ENCODE results near the gene CHIC2. TPM values are rescaled to one million over a fixed set of nuclear protein-coding genes. Genes with fewer than 3 reads are reported as not detected.

Gene CHIC2
- total RNA-seq, 1 experiment from 2014 or later, result 52.3 TPM

GRCh38 chr4:54061067-54061466, 3.3 kb downstream of the CHIC2 start:
- POLR2A ChIA-PET (ENCODE audit: unreplicated experiment), result no interaction called here
- peaks cover 47% of the 10 kb centered on the region for H4K20me1 ChIP-seq (ENCODE audit: low read length)
- no TSS peak for BruUV-seq (replicated peaks)

DNA sequence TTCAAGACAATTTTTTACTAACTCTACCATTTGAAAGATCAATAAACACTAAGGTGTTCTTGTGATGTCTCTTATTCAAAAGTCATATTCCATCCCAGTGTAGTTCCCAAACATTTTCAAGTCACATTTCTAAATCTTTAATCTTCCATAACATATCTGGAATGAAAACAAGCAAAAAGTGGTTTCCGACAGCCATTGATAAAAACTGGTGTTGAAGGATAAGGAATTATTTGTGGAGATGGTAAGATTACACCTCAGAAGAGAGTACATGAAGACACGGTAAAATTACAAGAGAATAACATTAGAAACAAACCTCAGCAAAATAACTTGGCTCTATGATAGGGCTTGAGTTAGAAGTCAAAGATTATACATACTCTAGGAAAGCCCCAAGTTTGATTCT, 4.3 kb downstream of the CHIC2 start:
- Histone ChIP-seq H3K36me3 (ENCODE audit: low read depth, low read length) (no peaks in the 10 kb centered on the region), H3K9me2 (replicated peaks; ENCODE audit: low read length) (no peaks in the 10 kb centered on the region), H3K4me3 (ENCODE audit: low read length) (peak overlapping the region; percentile 6; the same call in 1 of the 2 replicates), H2AFZ (ENCODE audit: low read length) (no peak overlapping the region), H3K4me1 (ENCODE audit: insufficient read depth, low read length) (peaks cover 36% of the 10 kb centered on the region), H3K79me2 (ENCODE audit: low read length) (peaks cover 92% of the 10 kb centered on the region), H3K9ac (ENCODE audit: low read length) (no peak overlapping the region), H4K20me1 (ENCODE audit: low read length) (peaks cover 47% of the 10 kb centered on the region), H3K9me3 (ENCODE audit: low read length) (no peaks in the 10 kb centered on the region), H3K4me2 (ENCODE audit: low read length) (peak overlapping the region; percentile 89), H3F3A (ENCODE audit: low read length, unreplicated experiment) (no peaks in the 10 kb centered on the region), H3K27ac (ENCODE audit: low read length) (no peak overlapping the region), H3K27me3 (ENCODE audit: low read length) (no peaks in the 10 kb centered on the region)
- intact Hi-C loops (cut with micrococcal nuclease), result loop anchor here (5.0 to 10.0 kb wide), 5 partner anchors 53 to 865 kb away; partner anchors contain the start of gene SCFD2
- ChIA-PET POLR2A (ENCODE audit: unreplicated experiment) (no interaction called here), CTCF (interaction anchor here (0.7 kb wide), 1 partner anchor 25 kb away, joined by 9 read pairs; no protein-coding TSS in a partner anchor)
- ATAC-seq (no peak), DNase-seq (no peak)
- TF ChIP-seq EZH2 (IDR thresholded peaks at IDR 0.05; ENCODE audit: low read length, unreplicated experiment) (no peak), EZH2phosphoT487 (IDR thresholded peaks at IDR 0.05; ENCODE audit: borderline replicate concordance, low read length) (no peak)
- TF ChIP-seq, protein P1, sequence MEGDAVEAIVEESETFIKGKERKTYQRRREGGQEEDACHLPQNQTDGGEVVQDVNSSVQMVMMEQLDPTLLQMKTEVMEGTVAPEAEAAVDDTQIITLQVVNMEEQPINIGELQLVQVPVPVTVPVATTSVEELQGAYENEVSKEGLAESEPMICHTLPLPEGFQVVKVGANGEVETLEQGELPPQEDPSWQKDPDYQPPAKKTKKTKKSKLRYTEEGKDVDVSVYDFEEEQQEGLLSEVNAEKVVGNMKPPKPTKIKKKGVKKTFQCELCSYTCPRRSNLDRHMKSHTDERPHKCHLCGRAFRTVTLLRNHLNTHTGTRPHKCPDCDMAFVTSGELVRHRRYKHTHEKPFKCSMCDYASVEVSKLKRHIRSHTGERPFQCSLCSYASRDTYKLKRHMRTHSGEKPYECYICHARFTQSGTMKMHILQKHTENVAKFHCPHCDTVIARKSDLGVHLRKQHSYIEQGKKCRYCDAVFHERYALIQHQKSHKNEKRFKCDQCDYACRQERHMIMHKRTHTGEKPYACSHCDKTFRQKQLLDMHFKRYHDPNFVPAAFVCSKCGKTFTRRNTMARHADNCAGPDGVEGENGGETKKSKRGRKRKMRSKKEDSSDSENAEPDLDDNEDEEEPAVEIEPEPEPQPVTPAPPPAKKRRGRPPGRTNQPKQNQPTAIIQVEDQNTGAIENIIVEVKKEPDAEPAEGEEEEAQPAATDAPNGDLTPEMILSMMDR (conservative IDR thresholded peaks at IDR 0.05; ENCODE audit: low read depth, low read length), result no peak
- BruUV-seq (replicated peaks), result no TSS peak

More at GRCh38 chr4:54061067-54061466, 3.3 kb downstream of the CHIC2 start:
- Histone ChIP-seq H3K9me3 (ENCODE audit: low read length) (no peaks in the 10 kb centered on the region), H3F3A (ENCODE audit: low read length, unreplicated experiment) (no peaks in the 10 kb centered on the region), H3K9ac (ENCODE audit: low read length) (no peak overlapping the region), H2AFZ (ENCODE audit: low read length) (no peak overlapping the region), H3K36me3 (ENCODE audit: low read depth, low read length) (no peaks in the 10 kb centered on the region), H3K4me1 (ENCODE audit: insufficient read depth, low read length) (peaks cover 45% of the 10 kb centered on the region), H3K79me2 (ENCODE audit: low read length) (peaks cover 82% of the 10 kb centered on the region), H3K27ac (ENCODE audit: low read length) (no peak overlapping the region), H3K4me2 (ENCODE audit: low read length) (peak overlapping the region; percentile 89), H3K9me2 (replicated peaks; ENCODE audit: low read length) (no peaks in the 10 kb centered on the region), H3K27me3 (ENCODE audit: low read length) (no peaks in the 10 kb centered on the region), H3K4me3 (ENCODE audit: low read length) (peak overlapping the region; percentile 43; the same call in 1 of the 2 replicates)
- CTCF ChIA-PET, result no interaction called here
- DNase-seq, result no peak
- intact Hi-C loops (cut with micrococcal nuclease), result loop anchor here (5.0 to 10.0 kb wide), 5 partner anchors 54 to 866 kb away; partner anchors contain the start of gene SCFD2
- no peak for ATAC-seq
- TF ChIP-seq EZH2phosphoT487 (IDR thresholded peaks at IDR 0.05; ENCODE audit: borderline replicate concordance, low read length), result no peak
- TF ChIP-seq EZH2 (IDR thresholded peaks at IDR 0.05; ENCODE audit: low read length, unreplicated experiment), result no peak
- TF ChIP-seq, protein P1 (conservative IDR thresholded peaks at IDR 0.05; ENCODE audit: low read depth, low read length), result no peak

DNA sequence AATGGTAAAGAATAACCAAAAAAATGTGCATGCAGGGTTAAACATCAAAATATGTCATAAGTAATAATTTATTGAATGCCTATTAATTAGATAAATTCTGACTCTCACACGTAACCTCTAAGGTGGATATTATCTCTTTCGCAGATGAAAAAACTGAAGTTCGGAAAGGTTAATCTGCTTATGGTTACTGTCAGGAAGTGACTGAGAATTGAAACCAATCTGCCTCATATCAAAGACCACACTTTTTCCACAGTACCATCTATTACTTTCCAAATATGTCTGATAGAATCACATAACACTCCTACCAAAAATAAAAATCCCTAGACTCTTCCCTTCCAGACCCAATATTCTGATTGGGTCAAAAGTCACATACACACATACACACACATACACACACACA, 6.2 kb downstream of the CHIC2 start:
- Histone ChIP-seq H3K4me1 (ENCODE audit: insufficient read depth, low read length) (peaks cover 32% of the 10 kb centered on the region), H3K27me3 (ENCODE audit: low read length) (no peaks in the 10 kb centered on the region), H3K4me2 (ENCODE audit: low read length) (no peak overlapping the region), H3K9me3 (ENCODE audit: low read length) (no peaks in the 10 kb centered on the region), H3K4me3 (ENCODE audit: low read length) (no peak overlapping the region), H3K9ac (ENCODE audit: low read length) (no peak overlapping the region), H3K27ac (ENCODE audit: low read length) (no peak overlapping the region), H3K9me2 (replicated peaks; ENCODE audit: low read length) (no peaks in the 10 kb centered on the region), H3K36me3 (ENCODE audit: low read depth, low read length) (no peaks in the 10 kb centered on the region), H3K79me2 (ENCODE audit: low read length) (peaks cover 98% of the 10 kb centered on the region), H4K20me1 (ENCODE audit: low read length) (peaks cover 47% of the 10 kb centered on the region), H3F3A (ENCODE audit: low read length, unreplicated experiment) (no peaks in the 10 kb centered on the region), H2AFZ (ENCODE audit: low read length) (no peak overlapping the region)
- no TSS peak for BruUV-seq (replicated peaks)
- ChIA-PET POLR2A (ENCODE audit: unreplicated experiment) (no interaction called here), CTCF (no interaction called here)
- DNase-seq (no peak), ATAC-seq (no peak)
- intact Hi-C loops (cut with micrococcal nuclease), result no loop called here
- TF ChIP-seq EZH2 (IDR thresholded peaks at IDR 0.05; ENCODE audit: low read length, unreplicated experiment) (no peak), EZH2phosphoT487 (IDR thresholded peaks at IDR 0.05; ENCODE audit: borderline replicate concordance, low read length) (no peak)
- TF ChIP-seq, protein P1 (conservative IDR thresholded peaks at IDR 0.05; ENCODE audit: low read depth, low read length), result no peak

Data from PC-3 (cell line).